WTC11 (cell line): ENCODE results near the gene AGO3.

Experiments used
- CTCF ChIP-seq: fragments of 200-600 bp; IDR thresholded peaks from 2 replicates; pipeline ENCODE4 v1.8.0; 2022; ENCODE audit warnings: antibody characterized with exemption
- GABPB1 ChIP-seq: sonication (generic); formaldehyde crosslinking; IDR thresholded peaks from 2 replicates; pipeline ENCODE4 v1.8.1; 2023; ENCODE audit warnings: mild to moderate bottlenecking, missing genetic modification reagents
- JUN ChIP-seq: sonication (generic); formaldehyde crosslinking; IDR thresholded peaks from 2 replicates; pipeline ENCODE4 v1.8.0; 2023; ENCODE audit warnings: mild to moderate bottlenecking, missing genetic modification reagents
- MAX ChIP-seq: sonication (generic); formaldehyde crosslinking; IDR thresholded peaks from 2 replicates; pipeline ENCODE4 v1.8.0; 2022; ENCODE audit warnings: mild to moderate bottlenecking, missing genetic modification reagents
- ZNF232 ChIP-seq: sonication (generic); formaldehyde crosslinking; IDR thresholded peaks from 2 replicates; pipeline ENCODE4 v1.8.0; 2022; ENCODE audit warnings: mild to moderate bottlenecking, missing genetic modification reagents

- TF ChIP-seq GABPB1 (CRISPR knock-in tag) (no peak), CTCF (no peak), ZNF232 (no peak), MAX (CRISPR knock-in tag) (no peak), JUN (CRISPR knock-in tag) (no peak)
Observed at GRCh38 chr1:35929730-35930592, 944 bp upstream of the AGO3 start.
